Measurements from ENCODE around the gene ASB15. TPM values are rescaled to one million over a fixed set of nuclear protein-coding genes. Genes with fewer than 3 reads are reported as not detected.

ASB15 gene
- total RNA-seq, 4 donors from 2014 or later = not detected

GRCh38 chr7:123687727-123688126 lies 86.1 kb downstream of the ASB15 start:
- no peak for DNase-seq (ENCODE audit: low spot score in 2 of 2)
- H3K36me3 ChIP-seq = peaks cover 38% of the 10 kb centered on the region
- H3K9me3 ChIP-seq = no peaks in the 10 kb centered on the region
- no peak for TF ChIP-seq POLR2AphosphoS5 (IDR thresholded peaks at IDR 0.05)
- no peak for TF ChIP-seq CTCF (IDR thresholded peaks at IDR 0.05)
- no peak for TF ChIP-seq POLR2A (IDR thresholded peaks at IDR 0.05)
- no peak for TF ChIP-seq EP300 (IDR thresholded peaks at IDR 0.05)
- 93% methylated on average over 1 of the region's 1 CpG for WGBS
- no peaks in the 10 kb centered on the region for H3K27me3 ChIP-seq
- no peaks in the 10 kb centered on the region for H3K4me1 ChIP-seq
- H3K27ac ChIP-seq = no peak overlapping the region
- H3K4me3 ChIP-seq = no peak overlapping the region

Other genes with a start within 250 kb of the ASB15 start
- 1 to 10 TPM in 2 of 4 donors, under 1 TPM in 2; 0.24 to 1.1 (median 0.71) TPM for gene IQUB, start 67.2 kb upstream of the ASB15 start, total RNA-seq
- gene NDUFA5, start 44.0 kb upstream of the ASB15 start, total RNA-seq = 10 to 100 TPM; 21.3 to 34.8 (median 30.3) TPM
- not detected for gene LMOD2, start 54.0 kb downstream of the ASB15 start, total RNA-seq
- gene WASL, start 147.2 kb downstream of the ASB15 start, total RNA-seq = 10 to 100 TPM; 29.3 to 40.0 (median 29.7) TPM
- 1 to 10 TPM in 3 of 4 donors, under 1 TPM in 1; 0.95 to 2.8 (median 1.9) TPM for gene HYAL4, start 243.3 kb downstream of the ASB15 start, total RNA-seq